ENCODE results near the gene LZIC. TPM values are rescaled to one million over a fixed set of nuclear protein-coding genes. Genes with fewer than 3 reads are reported as not detected.

The LZIC gene
- total RNA-seq, 1 donor from 2014 or later = 33.6 TPM

DNA sequence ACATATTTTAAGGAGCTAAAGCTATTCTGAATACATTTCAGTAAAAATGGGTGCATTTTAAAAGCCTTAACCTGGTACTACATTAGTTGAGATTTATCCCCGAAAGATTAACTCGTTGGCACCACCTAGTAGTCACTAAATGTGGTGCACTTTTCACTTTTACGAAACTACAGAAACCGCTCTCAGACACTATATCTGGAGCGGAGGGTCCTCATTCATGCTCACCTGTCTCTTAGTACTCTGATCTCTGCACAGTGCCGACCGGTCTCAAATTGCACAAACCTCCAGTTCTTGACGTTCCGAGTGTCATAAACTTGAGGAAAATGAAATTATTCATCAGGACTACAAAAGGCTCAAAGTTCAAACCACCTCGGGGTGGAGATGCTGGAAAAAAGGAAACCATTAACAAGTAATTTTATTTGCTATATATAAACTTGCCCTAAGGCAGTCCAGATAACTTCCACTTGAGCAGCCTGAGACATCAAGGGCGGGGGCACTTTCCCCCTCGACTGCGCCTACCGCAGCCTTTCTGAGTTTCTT lies 722 bp downstream of the LZIC start:
- peak; percentile 14 for DNase-seq (ENCODE audit: low read depth)
- Histone ChIP-seq H3K27me3 (ENCODE audit: control insufficient read depth, insufficient read depth, low read length) (no peaks in the 10 kb centered on the region), H3K36me3 (ENCODE audit: control insufficient read depth, insufficient read depth, low read length) (no peaks in the 10 kb centered on the region), H3K4me3 (ENCODE audit: low read depth, low read length) (peak overlapping the region; percentile 82)
- TF ChIP-seq, protein P1, sequence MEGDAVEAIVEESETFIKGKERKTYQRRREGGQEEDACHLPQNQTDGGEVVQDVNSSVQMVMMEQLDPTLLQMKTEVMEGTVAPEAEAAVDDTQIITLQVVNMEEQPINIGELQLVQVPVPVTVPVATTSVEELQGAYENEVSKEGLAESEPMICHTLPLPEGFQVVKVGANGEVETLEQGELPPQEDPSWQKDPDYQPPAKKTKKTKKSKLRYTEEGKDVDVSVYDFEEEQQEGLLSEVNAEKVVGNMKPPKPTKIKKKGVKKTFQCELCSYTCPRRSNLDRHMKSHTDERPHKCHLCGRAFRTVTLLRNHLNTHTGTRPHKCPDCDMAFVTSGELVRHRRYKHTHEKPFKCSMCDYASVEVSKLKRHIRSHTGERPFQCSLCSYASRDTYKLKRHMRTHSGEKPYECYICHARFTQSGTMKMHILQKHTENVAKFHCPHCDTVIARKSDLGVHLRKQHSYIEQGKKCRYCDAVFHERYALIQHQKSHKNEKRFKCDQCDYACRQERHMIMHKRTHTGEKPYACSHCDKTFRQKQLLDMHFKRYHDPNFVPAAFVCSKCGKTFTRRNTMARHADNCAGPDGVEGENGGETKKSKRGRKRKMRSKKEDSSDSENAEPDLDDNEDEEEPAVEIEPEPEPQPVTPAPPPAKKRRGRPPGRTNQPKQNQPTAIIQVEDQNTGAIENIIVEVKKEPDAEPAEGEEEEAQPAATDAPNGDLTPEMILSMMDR (IDR thresholded peaks at IDR 0.05; ENCODE audit: insufficient read depth, low read length, poor library complexity, severe bottlenecking) = peak; percentile 52

DNA sequence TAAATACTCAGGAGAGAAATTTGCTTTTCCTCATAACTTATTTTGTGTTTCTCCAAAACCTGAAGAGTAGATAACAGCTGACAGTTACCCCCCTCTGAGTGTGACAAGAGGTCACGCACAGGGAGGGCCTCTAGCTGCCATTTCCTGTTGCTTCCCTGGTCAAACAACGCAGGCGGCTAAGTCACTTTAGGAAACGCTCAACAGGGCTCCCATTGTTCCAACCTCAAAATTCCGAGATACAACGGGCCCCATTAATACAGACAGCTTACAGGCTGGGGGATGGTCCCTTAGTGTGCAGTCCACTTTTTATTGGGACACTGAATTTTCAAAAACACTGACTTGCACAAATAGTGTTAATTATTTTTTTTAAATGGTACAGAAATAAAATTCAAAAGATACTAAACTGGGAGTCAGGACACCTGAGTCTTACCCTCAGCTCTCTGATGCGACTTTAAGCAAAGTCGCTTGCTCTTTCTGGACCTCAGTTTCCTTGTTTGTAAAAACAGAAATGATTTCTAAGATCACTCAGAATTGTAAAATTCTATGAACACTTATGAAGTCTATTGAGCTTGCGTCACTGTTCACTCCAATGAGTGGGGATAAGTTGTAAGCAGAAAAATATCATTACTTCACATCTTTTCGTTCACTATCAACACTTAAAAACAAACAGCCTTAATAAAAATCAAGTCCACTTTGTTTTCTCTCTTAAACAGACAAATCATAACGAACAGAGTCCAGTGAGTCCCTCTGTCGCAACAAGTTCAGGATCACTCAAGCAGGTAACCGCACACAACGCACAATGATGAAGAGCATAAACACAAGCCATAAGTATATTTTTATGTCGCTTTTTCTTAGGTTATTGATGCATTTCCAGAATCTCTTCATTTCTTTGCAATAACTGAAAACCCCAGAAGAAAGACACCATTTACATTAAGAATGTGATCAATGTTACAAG lies 13.5 kb downstream of the LZIC start:
- TF ChIP-seq, protein P1 (IDR thresholded peaks at IDR 0.05; ENCODE audit: insufficient read depth, low read length, poor library complexity, severe bottlenecking) = no peak
- Histone ChIP-seq H3K4me3 (ENCODE audit: low read depth, low read length) (no peak overlapping the region), H3K27me3 (ENCODE audit: control insufficient read depth, insufficient read depth, low read length) (no peaks in the 10 kb centered on the region), H3K36me3 (ENCODE audit: control insufficient read depth, insufficient read depth, low read length) (no peaks in the 10 kb centered on the region)
- no peak for DNase-seq (ENCODE audit: low read depth)

DNA sequence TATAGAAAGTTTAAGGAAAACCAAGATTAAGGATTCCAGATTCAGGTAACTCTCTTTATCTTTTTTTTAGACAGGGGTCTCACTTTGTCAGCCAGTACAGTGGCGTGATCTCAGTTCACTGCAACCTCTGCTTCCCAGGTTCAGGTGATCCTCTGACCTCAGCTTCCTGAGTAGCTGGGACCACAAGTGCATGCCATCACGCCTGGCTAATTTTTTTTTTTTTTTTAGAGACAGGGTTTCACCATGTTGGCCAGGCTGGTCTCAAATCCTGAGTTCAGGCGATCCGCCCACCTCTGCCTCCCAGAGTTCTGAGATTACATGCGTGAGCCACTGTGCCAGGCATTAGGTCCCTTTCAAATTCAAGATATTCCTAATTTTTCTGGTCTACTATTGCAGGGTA lies 15.9 kb downstream of the LZIC start:
- TF ChIP-seq, protein P1 (IDR thresholded peaks at IDR 0.05; ENCODE audit: insufficient read depth, low read length, poor library complexity, severe bottlenecking) = no peak
- Histone ChIP-seq H3K4me3 (ENCODE audit: low read depth, low read length) (no peak overlapping the region), H3K36me3 (ENCODE audit: control insufficient read depth, insufficient read depth, low read length) (no peaks in the 10 kb centered on the region), H3K27me3 (ENCODE audit: control insufficient read depth, insufficient read depth, low read length) (no peaks in the 10 kb centered on the region)
- no peak for DNase-seq (ENCODE audit: low read depth)

DNA sequence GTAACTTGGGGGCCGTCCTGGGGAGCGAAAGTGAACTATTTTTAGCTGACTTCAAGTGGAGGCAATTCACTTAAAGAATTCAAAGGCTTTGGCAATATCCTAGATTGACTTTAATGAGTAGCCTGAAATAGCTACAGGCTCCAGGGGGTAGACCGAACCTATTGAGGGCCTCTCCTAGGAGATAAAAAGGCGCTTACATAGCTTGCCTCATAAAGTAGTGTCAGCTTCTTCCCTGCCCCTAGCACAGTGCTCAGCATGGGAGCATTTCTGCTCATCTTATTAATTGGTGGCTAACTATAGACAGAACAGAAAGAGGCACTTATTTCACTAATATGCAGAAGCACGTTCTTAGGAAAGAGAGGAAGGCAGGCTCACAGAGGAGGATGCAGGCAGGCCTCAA lies 20.8 kb downstream of the LZIC start:
- no peak for DNase-seq (ENCODE audit: low read depth)
- H3K4me3 ChIP-seq (ENCODE audit: low read depth, low read length) = no peak overlapping the region
- TF ChIP-seq, protein P1 (IDR thresholded peaks at IDR 0.05; ENCODE audit: insufficient read depth, low read length, poor library complexity, severe bottlenecking) = no peak
- H3K36me3 ChIP-seq (ENCODE audit: control insufficient read depth, insufficient read depth, low read length) = no peaks in the 10 kb centered on the region
- H3K27me3 ChIP-seq (ENCODE audit: control insufficient read depth, insufficient read depth, low read length) = no peaks in the 10 kb centered on the region

DNA sequence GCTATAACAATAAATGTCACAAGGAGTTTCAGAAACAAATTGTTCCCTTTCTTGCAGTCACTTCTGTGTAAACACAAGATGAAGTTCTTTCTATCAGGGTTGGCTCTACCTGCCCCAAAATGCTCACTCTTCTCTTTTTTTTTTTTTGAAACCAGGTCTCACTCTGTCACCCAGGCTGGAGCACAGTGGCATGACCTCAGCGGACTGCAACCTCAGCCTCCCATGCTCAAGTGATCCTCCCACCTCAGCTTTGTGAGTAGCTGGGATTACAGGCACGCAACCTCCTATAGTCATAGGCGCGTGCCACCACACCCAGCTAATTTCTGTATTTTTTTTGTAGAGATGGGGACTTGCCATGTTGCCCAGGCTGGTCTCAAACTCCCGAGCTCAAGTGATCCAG lies 22.6 kb downstream of the LZIC start:
- TF ChIP-seq, protein P1 (IDR thresholded peaks at IDR 0.05; ENCODE audit: insufficient read depth, low read length, poor library complexity, severe bottlenecking) = no peak
- no peak overlapping the region for H3K4me3 ChIP-seq (ENCODE audit: low read depth, low read length)
- no peaks in the 10 kb centered on the region for H3K27me3 ChIP-seq (ENCODE audit: control insufficient read depth, insufficient read depth, low read length)
- no peaks in the 10 kb centered on the region for H3K36me3 ChIP-seq (ENCODE audit: control insufficient read depth, insufficient read depth, low read length)
- DNase-seq (ENCODE audit: low read depth) = no peak
